ENCODE data around the gene DGUOK.

DNA sequence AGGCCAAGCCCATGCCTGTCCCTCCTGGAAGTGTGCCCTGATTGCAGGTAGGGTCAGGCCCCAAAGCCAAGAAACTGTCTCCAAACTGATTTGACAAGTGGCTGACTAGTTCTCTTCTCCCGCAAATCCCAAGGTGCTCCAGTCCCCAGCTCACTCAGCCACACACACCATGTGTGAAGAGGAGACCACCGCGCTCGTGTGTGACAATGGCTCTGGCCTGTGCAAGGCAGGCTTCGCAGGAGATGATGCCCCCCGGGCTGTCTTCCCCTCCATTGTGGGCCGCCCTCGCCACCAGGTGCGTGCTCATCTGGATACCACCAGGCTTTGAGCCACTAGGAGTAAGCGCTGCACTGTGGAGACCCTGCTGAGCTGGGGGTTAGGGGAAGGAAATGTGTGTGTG, 25.5 kb upstream of the DGUOK start:
- TF ChIP-seq CTCF (conservative IDR thresholded peaks at IDR 0.05 in 1 of 2, IDR thresholded peaks at IDR 0.05 in 1 of 2; ENCODE audit: low read depth in 1 of 2, low read length in 2 of 2) (no peak), EZH2 (IDR thresholded peaks at IDR 0.05; ENCODE audit: low read length, missing control alignments) (no peak)

All from fibroblast of lung (primary cell).